Measurements from ENCODE around the gene HOXA13. TPM values are rescaled to one million over a fixed set of nuclear protein-coding genes. Genes with fewer than 3 reads are reported as not detected.

HOXA13 gene
- polyA plus RNA-seq, 4 donors: 0.01 TPM; not detected in 3

GRCh38 chr7:27148756-27149641, 50.9 kb downstream of the HOXA13 start:
- 14 to 42% (median 31%) methylated on average over 28 to 30 of the region's 30 CpGs for WGBS, 3 donors
- H3K9me3 ChIP-seq (ENCODE audit: control insufficient read depth in 2 of 2, insufficient read depth in 1 of 2, low read depth in 1 of 2, low read length in 1 of 2): no peaks in the 10 kb centered on the region
- peak overlapping the region in 2 of 3 donors; percentile 47 to 78 for H3K27ac ChIP-seq (ENCODE audit: low read depth in 1 of 3, low read length in 2 of 3)
- FAIRE-seq: no peak
- H3K4me3 ChIP-seq (ENCODE audit: low read depth in 1 of 3, low read length in 3 of 3): peak overlapping the region in 2 of 3 donors; percentile 7 to 42
- peaks cover 0 to 24% (median 0%) of the 10 kb centered on the region in 3 donors for H3K36me3 ChIP-seq (ENCODE audit: control insufficient read depth in 3 of 3, insufficient read depth in 2 of 3, low read depth in 1 of 3, low read length in 3 of 3)
- peaks cover 4 to 98% (median 32%) of the 10 kb centered on the region in 3 donors for H3K27me3 ChIP-seq (ENCODE audit: control insufficient read depth in 3 of 3, insufficient read depth in 3 of 3, low read length in 3 of 3)
- peaks cover 0 to 35% (median 0%) of the 10 kb centered on the region in 3 donors for H3K4me1 ChIP-seq (ENCODE audit: control insufficient read depth in 3 of 3, insufficient read depth in 2 of 3, low read depth in 1 of 3, low read length in 2 of 3)
- DNase-seq: no peak

GRCh38 chr7:27148031-27148755, 51.7 kb downstream of the HOXA13 start:
- 18 to 26% (median 21%) methylated on average over 26 to 28 of the region's 28 CpGs for WGBS, 3 donors
- DNase-seq: peak in 1 of 2 donors; percentile 62

GRCh38 chr7:27147199-27148030, 52.5 kb downstream of the HOXA13 start, which contains the start of gene HOXA6:
TSS of gene HOXA6 (minus strand) at chr7:27147774. CDS start at chr7:27147749, 25 bp downstream.
- 9 to 22% (median 13%) methylated on average over 63 of the region's 63 CpGs for WGBS, 3 donors
- H3K27ac ChIP-seq (ENCODE audit: low read depth in 1 of 3, low read length in 2 of 3): peak within 1 kb of the TSS in 2 of 3 donors; percentile 73 to 78
- H3K36me3 ChIP-seq (ENCODE audit: control insufficient read depth in 3 of 3, insufficient read depth in 2 of 3, low read depth in 1 of 3, low read length in 3 of 3): peaks cover 0 to 31% (median 0%) of the 10 kb centered on the region in 3 donors
- no peaks in the 10 kb centered on the region for H3K9me3 ChIP-seq (ENCODE audit: control insufficient read depth in 2 of 2, insufficient read depth in 1 of 2, low read depth in 1 of 2, low read length in 1 of 2)
- H3K27me3 ChIP-seq (ENCODE audit: control insufficient read depth in 3 of 3, insufficient read depth in 3 of 3, low read length in 3 of 3): peaks cover 9 to 89% (median 21%) of the 10 kb centered on the region in 3 donors
- peaks cover 0 to 37% (median 0%) of the 10 kb centered on the region in 3 donors for H3K4me1 ChIP-seq (ENCODE audit: control insufficient read depth in 3 of 3, insufficient read depth in 2 of 3, low read depth in 1 of 3, low read length in 2 of 3)
- DNase-seq (peak; percentile 40 to 71), FAIRE-seq (no peak)
- peak within 1 kb of the TSS; percentile 7 to 42 (median 7) for H3K4me3 ChIP-seq (ENCODE audit: low read depth in 1 of 3, low read length in 3 of 3)

More at GRCh38 chr7:27148031-27148755, 51.7 kb downstream of the HOXA13 start:
- FAIRE-seq: no peak
- H3K27me3 ChIP-seq (ENCODE audit: control insufficient read depth in 3 of 3, insufficient read depth in 3 of 3, low read length in 3 of 3): peaks cover 3 to 92% (median 28%) of the 10 kb centered on the region in 3 donors
- peaks cover 0 to 26% (median 0%) of the 10 kb centered on the region in 3 donors for H3K36me3 ChIP-seq (ENCODE audit: control insufficient read depth in 3 of 3, insufficient read depth in 2 of 3, low read depth in 1 of 3, low read length in 3 of 3)
- H3K4me3 ChIP-seq (ENCODE audit: low read depth in 1 of 3, low read length in 3 of 3): peak overlapping the region; percentile 7 to 42 (median 7)
- H3K4me1 ChIP-seq (ENCODE audit: control insufficient read depth in 3 of 3, insufficient read depth in 2 of 3, low read depth in 1 of 3, low read length in 2 of 3): peaks cover 0 to 37% (median 0%) of the 10 kb centered on the region in 3 donors
- H3K9me3 ChIP-seq (ENCODE audit: control insufficient read depth in 2 of 2, insufficient read depth in 1 of 2, low read depth in 1 of 2, low read length in 1 of 2): no peaks in the 10 kb centered on the region
- peak overlapping the region in 2 of 3 donors; percentile 47 to 78 for H3K27ac ChIP-seq (ENCODE audit: low read depth in 1 of 3, low read length in 2 of 3)

GRCh38 chr7:27146491-27147198, 53.2 kb downstream of the HOXA13 start:
- Histone ChIP-seq H3K36me3 (ENCODE audit: control insufficient read depth in 3 of 3, insufficient read depth in 2 of 3, low read depth in 1 of 3, low read length in 3 of 3) (peaks cover 0 to 39% (median 0%) of the 10 kb centered on the region in 3 donors), H3K9me3 (ENCODE audit: control insufficient read depth in 2 of 2, insufficient read depth in 1 of 2, low read depth in 1 of 2, low read length in 1 of 2) (no peaks in the 10 kb centered on the region), H3K4me3 (ENCODE audit: low read depth in 1 of 3, low read length in 3 of 3) (peak overlapping the region in 1 of 3 donors; percentile 42), H3K27me3 (ENCODE audit: control insufficient read depth in 3 of 3, insufficient read depth in 3 of 3, low read length in 3 of 3) (peaks cover 11 to 89% (median 18%) of the 10 kb centered on the region in 3 donors), H3K27ac (ENCODE audit: low read depth in 1 of 3, low read length in 2 of 3) (peak overlapping the region in 2 of 3 donors; percentile 57 to 78), H3K4me1 (ENCODE audit: control insufficient read depth in 3 of 3, insufficient read depth in 2 of 3, low read depth in 1 of 3, low read length in 2 of 3) (peaks cover 0 to 44% (median 0%) of the 10 kb centered on the region in 3 donors)
- FAIRE-seq (no peak), DNase-seq (no peak)
- 43 to 77% (median 73%) methylated on average over 5 of the region's 5 CpGs for WGBS, 3 donors

GRCh38 chr7:27145914-27146412, 53.9 kb downstream of the HOXA13 start:
- no peak for DNase-seq
- FAIRE-seq: no peak
- no peaks in the 10 kb centered on the region for H3K9me3 ChIP-seq (ENCODE audit: control insufficient read depth in 2 of 2, insufficient read depth in 1 of 2, low read depth in 1 of 2, low read length in 1 of 2)
- peak overlapping the region in 1 of 3 donors; percentile 6 for H3K4me3 ChIP-seq (ENCODE audit: low read depth in 1 of 3, low read length in 3 of 3)
- H3K27ac ChIP-seq (ENCODE audit: low read depth in 1 of 3, low read length in 2 of 3): peak overlapping the region in 2 of 3 donors; percentile 13 to 62
- peaks cover 0 to 40% (median 0%) of the 10 kb centered on the region in 3 donors for H3K36me3 ChIP-seq (ENCODE audit: control insufficient read depth in 3 of 3, insufficient read depth in 2 of 3, low read depth in 1 of 3, low read length in 3 of 3)
- peaks cover 9 to 84% (median 13%) of the 10 kb centered on the region in 3 donors for H3K27me3 ChIP-seq (ENCODE audit: control insufficient read depth in 3 of 3, insufficient read depth in 3 of 3, low read length in 3 of 3)
- H3K4me1 ChIP-seq (ENCODE audit: control insufficient read depth in 3 of 3, insufficient read depth in 2 of 3, low read depth in 1 of 3, low read length in 2 of 3): peaks cover 0 to 41% (median 0%) of the 10 kb centered on the region in 3 donors
- 36 to 72% (median 61%) methylated on average over 11 of the region's 11 CpGs for WGBS, 3 donors

GRCh38 chr7:27145165-27145913, 54.6 kb downstream of the HOXA13 start:
- WGBS, 3 donors: 29 to 67% (median 47%) methylated on average over 47 of the region's 47 CpGs
- DNase-seq (no peak), FAIRE-seq (no peak)
- Histone ChIP-seq H3K4me3 (ENCODE audit: low read depth in 1 of 3, low read length in 3 of 3) (peak overlapping the region in 1 of 3 donors; percentile 29), H3K9me3 (ENCODE audit: control insufficient read depth in 2 of 2, insufficient read depth in 1 of 2, low read depth in 1 of 2, low read length in 1 of 2) (no peaks in the 10 kb centered on the region), H3K27me3 (ENCODE audit: control insufficient read depth in 3 of 3, insufficient read depth in 3 of 3, low read length in 3 of 3) (peaks cover 9 to 78% (median 13%) of the 10 kb centered on the region in 3 donors), H3K27ac (ENCODE audit: low read depth in 1 of 3, low read length in 2 of 3) (peak overlapping the region in 2 of 3 donors; percentile 52 to 62), H3K4me1 (ENCODE audit: control insufficient read depth in 3 of 3, insufficient read depth in 2 of 3, low read depth in 1 of 3, low read length in 2 of 3) (peaks cover 0 to 42% (median 0%) of the 10 kb centered on the region in 3 donors), H3K36me3 (ENCODE audit: control insufficient read depth in 3 of 3, insufficient read depth in 2 of 3, low read depth in 1 of 3, low read length in 3 of 3) (peaks cover 0 to 38% (median 0%) of the 10 kb centered on the region in 3 donors)
